ENCODE measurements around the gene PCSK2. TPM values are rescaled to one million over a fixed set of nuclear protein-coding genes. Genes with fewer than 3 reads are reported as not detected.

PCSK2 gene
- polyA plus RNA-seq, 1 donor, result 2.8 TPM

GRCh38 chr20:17470521-17470920 lies 243.7 kb downstream of the PCSK2 start:
- H3K27ac ChIP-seq (ENCODE audit: low read length), result no peak overlapping the region
- H3K36me3 ChIP-seq (ENCODE audit: control insufficient read depth, insufficient read depth, low read length), result no peaks in the 10 kb centered on the region
- H3K27me3 ChIP-seq (ENCODE audit: control insufficient read depth, insufficient read depth, low read length), result no peaks in the 10 kb centered on the region
- no peaks in the 10 kb centered on the region for H3K9me3 ChIP-seq (ENCODE audit: control insufficient read depth, low read depth, low read length)
- no peak for DNase-seq
- H3K4me3 ChIP-seq (ENCODE audit: low read length), result no peak overlapping the region
- WGBS (ENCODE audit: insufficient coverage, low lambda C conversion rate), result 83% methylated on average over 1 of the region's 5 CpGs
- no peaks in the 10 kb centered on the region for H3K4me1 ChIP-seq (ENCODE audit: control insufficient read depth, insufficient read depth, low read length)

GRCh38 chr20:17470973-17471372 lies 244.1 kb downstream of the PCSK2 start:
- Histone ChIP-seq H3K27me3 (ENCODE audit: control insufficient read depth, insufficient read depth, low read length) (no peaks in the 10 kb centered on the region), H3K9me3 (ENCODE audit: control insufficient read depth, low read depth, low read length) (no peaks in the 10 kb centered on the region), H3K4me3 (ENCODE audit: low read length) (no peak overlapping the region), H3K36me3 (ENCODE audit: control insufficient read depth, insufficient read depth, low read length) (no peaks in the 10 kb centered on the region), H3K27ac (ENCODE audit: low read length) (no peak overlapping the region), H3K4me1 (ENCODE audit: control insufficient read depth, insufficient read depth, low read length) (no peaks in the 10 kb centered on the region)
- no peak for DNase-seq
- WGBS (ENCODE audit: insufficient coverage, low lambda C conversion rate), result 85% methylated on average over 4 of the region's 9 CpGs

GRCh38 chr20:17471606-17472187 lies 244.9 kb downstream of the PCSK2 start:
- H3K4me1 ChIP-seq (ENCODE audit: control insufficient read depth, insufficient read depth, low read length), result no peaks in the 10 kb centered on the region
- DNase-seq, result no peak
- no peak overlapping the region for H3K4me3 ChIP-seq (ENCODE audit: low read length)
- H3K9me3 ChIP-seq (ENCODE audit: control insufficient read depth, low read depth, low read length), result no peaks in the 10 kb centered on the region
- H3K27ac ChIP-seq (ENCODE audit: low read length), result no peak overlapping the region
- no peaks in the 10 kb centered on the region for H3K36me3 ChIP-seq (ENCODE audit: control insufficient read depth, insufficient read depth, low read length)
- H3K27me3 ChIP-seq (ENCODE audit: control insufficient read depth, insufficient read depth, low read length), result no peaks in the 10 kb centered on the region
- WGBS (ENCODE audit: insufficient coverage, low lambda C conversion rate), result no CpG with 5 or more reads among the region's 10 CpGs

GRCh38 chr20:17473659-17474058 lies 246.8 kb downstream of the PCSK2 start:
- DNase-seq, result no peak
- Histone ChIP-seq H3K27ac (ENCODE audit: low read length) (no peak overlapping the region), H3K36me3 (ENCODE audit: control insufficient read depth, insufficient read depth, low read length) (no peaks in the 10 kb centered on the region), H3K4me1 (ENCODE audit: control insufficient read depth, insufficient read depth, low read length) (no peaks in the 10 kb centered on the region), H3K9me3 (ENCODE audit: control insufficient read depth, low read depth, low read length) (no peaks in the 10 kb centered on the region), H3K4me3 (ENCODE audit: low read length) (no peak overlapping the region), H3K27me3 (ENCODE audit: control insufficient read depth, insufficient read depth, low read length) (no peaks in the 10 kb centered on the region)
- no CpG with 5 or more reads among the region's 6 CpGs for WGBS (ENCODE audit: insufficient coverage, low lambda C conversion rate)

- Histone ChIP-seq H3K27ac (ENCODE audit: low read length) (no peak overlapping the region), H3K27me3 (ENCODE audit: control insufficient read depth, insufficient read depth, low read length) (peaks cover 3% of the 10 kb centered on the region), H3K4me3 (ENCODE audit: low read length) (no peak overlapping the region), H3K9me3 (ENCODE audit: control insufficient read depth, low read depth, low read length) (no peaks in the 10 kb centered on the region), H3K4me1 (ENCODE audit: control insufficient read depth, insufficient read depth, low read length) (no peaks in the 10 kb centered on the region), H3K36me3 (ENCODE audit: control insufficient read depth, insufficient read depth, low read length) (no peaks in the 10 kb centered on the region)
- no CpG with 5 or more reads among the region's 23 CpGs for WGBS (ENCODE audit: insufficient coverage, low lambda C conversion rate)
- no peak for DNase-seq
Measured at GRCh38 chr20:17479063-17479657, 252.3 kb downstream of the PCSK2 start.

- Histone ChIP-seq H3K4me1 (ENCODE audit: control insufficient read depth, insufficient read depth, low read length) (no peaks in the 10 kb centered on the region), H3K36me3 (ENCODE audit: control insufficient read depth, insufficient read depth, low read length) (no peaks in the 10 kb centered on the region), H3K27ac (ENCODE audit: low read length) (no peak overlapping the region), H3K4me3 (ENCODE audit: low read length) (no peak overlapping the region), H3K27me3 (ENCODE audit: control insufficient read depth, insufficient read depth, low read length) (peaks cover 3% of the 10 kb centered on the region), H3K9me3 (ENCODE audit: control insufficient read depth, low read depth, low read length) (no peaks in the 10 kb centered on the region)
- DNase-seq, result no peak
- no CpG with 5 or more reads among the region's 11 CpGs for WGBS (ENCODE audit: insufficient coverage, low lambda C conversion rate)
Measured at GRCh38 chr20:17480696-17481095, 253.9 kb downstream of the PCSK2 start.

- Histone ChIP-seq H3K4me3 (ENCODE audit: low read length) (no peak overlapping the region), H3K9me3 (ENCODE audit: control insufficient read depth, low read depth, low read length) (no peaks in the 10 kb centered on the region), H3K36me3 (ENCODE audit: control insufficient read depth, insufficient read depth, low read length) (no peaks in the 10 kb centered on the region), H3K27ac (ENCODE audit: low read length) (no peak overlapping the region), H3K27me3 (ENCODE audit: control insufficient read depth, insufficient read depth, low read length) (peaks cover 3% of the 10 kb centered on the region), H3K4me1 (ENCODE audit: control insufficient read depth, insufficient read depth, low read length) (no peaks in the 10 kb centered on the region)
- DNase-seq, result no peak
- WGBS (ENCODE audit: insufficient coverage, low lambda C conversion rate), result no CpG with 5 or more reads among the region's 16 CpGs
Measured at GRCh38 chr20:17481661-17482060, 254.8 kb downstream of the PCSK2 start.

GRCh38 chr20:17482536-17482935 lies 255.7 kb downstream of the PCSK2 start:
- peaks cover 5% of the 10 kb centered on the region for H3K27me3 ChIP-seq (ENCODE audit: control insufficient read depth, insufficient read depth, low read length)
- WGBS (ENCODE audit: insufficient coverage, low lambda C conversion rate), result no CpG with 5 or more reads among the region's 5 CpGs
- H3K9me3 ChIP-seq (ENCODE audit: control insufficient read depth, low read depth, low read length), result no peaks in the 10 kb centered on the region
- no peak overlapping the region for H3K27ac ChIP-seq (ENCODE audit: low read length)
- no peak overlapping the region for H3K4me3 ChIP-seq (ENCODE audit: low read length)
- H3K4me1 ChIP-seq (ENCODE audit: control insufficient read depth, insufficient read depth, low read length), result no peaks in the 10 kb centered on the region
- no peak for DNase-seq
- H3K36me3 ChIP-seq (ENCODE audit: control insufficient read depth, insufficient read depth, low read length), result no peaks in the 10 kb centered on the region

GRCh38 chr20:17485017-17485416 lies 258.2 kb downstream of the PCSK2 start:
- Histone ChIP-seq H3K4me1 (ENCODE audit: control insufficient read depth, insufficient read depth, low read length) (no peaks in the 10 kb centered on the region), H3K36me3 (ENCODE audit: control insufficient read depth, insufficient read depth, low read length) (no peaks in the 10 kb centered on the region), H3K27me3 (ENCODE audit: control insufficient read depth, insufficient read depth, low read length) (peaks cover 5% of the 10 kb centered on the region), H3K9me3 (ENCODE audit: control insufficient read depth, low read depth, low read length) (no peaks in the 10 kb centered on the region), H3K27ac (ENCODE audit: low read length) (no peak overlapping the region), H3K4me3 (ENCODE audit: low read length) (no peak overlapping the region)
- no peak for DNase-seq
- WGBS (ENCODE audit: insufficient coverage, low lambda C conversion rate), result no CpG with 5 or more reads among the region's 2 CpGs

- Histone ChIP-seq H3K4me3 (ENCODE audit: low read length) (no peak overlapping the region), H3K9me3 (ENCODE audit: control insufficient read depth, low read depth, low read length) (no peaks in the 10 kb centered on the region), H3K27ac (ENCODE audit: low read length) (no peak overlapping the region), H3K36me3 (ENCODE audit: control insufficient read depth, insufficient read depth, low read length) (no peaks in the 10 kb centered on the region), H3K27me3 (ENCODE audit: control insufficient read depth, insufficient read depth, low read length) (peaks cover 2% of the 10 kb centered on the region), H3K4me1 (ENCODE audit: control insufficient read depth, insufficient read depth, low read length) (no peaks in the 10 kb centered on the region)
- no peak for DNase-seq
- WGBS (ENCODE audit: insufficient coverage, low lambda C conversion rate), result no CpG with 5 or more reads among the region's 9 CpGs
Measured at GRCh38 chr20:17488916-17489600, 262.2 kb downstream of the PCSK2 start.

Measured in large intestine (tissue), 3 donors.